Measurements from ENCODE around the gene SLC25A11. TPM values are rescaled to one million over a fixed set of nuclear protein-coding genes. Genes with fewer than 3 reads are reported as not detected.

SLC25A11 gene
- total RNA-seq, 3 donors from 2014 or later, result 38.8 to 48.5 (median 42.6) TPM

DNA sequence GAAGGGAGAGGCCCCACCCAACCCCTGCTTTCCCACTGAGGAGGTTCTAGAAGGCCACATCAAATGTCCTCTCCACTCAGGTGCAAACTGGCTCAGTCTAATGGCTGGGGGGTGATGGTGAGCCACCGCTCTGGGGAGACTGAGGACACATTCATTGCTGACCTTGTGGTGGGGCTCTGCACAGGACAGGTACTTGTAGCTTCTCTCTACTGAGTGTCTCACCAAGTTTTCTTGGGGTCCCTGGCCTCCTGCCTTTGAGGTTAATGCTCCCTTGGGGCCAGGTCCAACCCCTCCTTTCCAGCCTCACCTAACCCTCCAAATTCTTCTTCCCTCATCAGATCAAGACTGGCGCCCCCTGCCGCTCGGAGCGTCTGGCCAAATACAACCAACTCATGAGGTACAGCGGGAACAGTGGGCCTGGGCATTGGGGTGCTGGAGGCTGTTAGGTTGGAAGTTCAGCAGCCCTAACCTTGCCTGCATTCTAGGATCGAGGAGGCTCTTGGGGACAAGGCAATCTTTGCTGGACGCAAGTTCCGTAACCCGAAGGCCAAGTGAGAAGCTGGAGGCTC is 16.7 kb upstream of the SLC25A11 start:
- intact Hi-C loops (cut with DNase I; ENCODE audit: low total_unique reads), result no loop called here
- DNase-seq (ENCODE audit: low spot score in 2 of 2), result no peak
- TF ChIP-seq POLR2A (IDR thresholded peaks at IDR 0.05) (no peak), POLR2AphosphoS5 (IDR thresholded peaks at IDR 0.05) (no peak)
- TF ChIP-seq, protein P1, sequence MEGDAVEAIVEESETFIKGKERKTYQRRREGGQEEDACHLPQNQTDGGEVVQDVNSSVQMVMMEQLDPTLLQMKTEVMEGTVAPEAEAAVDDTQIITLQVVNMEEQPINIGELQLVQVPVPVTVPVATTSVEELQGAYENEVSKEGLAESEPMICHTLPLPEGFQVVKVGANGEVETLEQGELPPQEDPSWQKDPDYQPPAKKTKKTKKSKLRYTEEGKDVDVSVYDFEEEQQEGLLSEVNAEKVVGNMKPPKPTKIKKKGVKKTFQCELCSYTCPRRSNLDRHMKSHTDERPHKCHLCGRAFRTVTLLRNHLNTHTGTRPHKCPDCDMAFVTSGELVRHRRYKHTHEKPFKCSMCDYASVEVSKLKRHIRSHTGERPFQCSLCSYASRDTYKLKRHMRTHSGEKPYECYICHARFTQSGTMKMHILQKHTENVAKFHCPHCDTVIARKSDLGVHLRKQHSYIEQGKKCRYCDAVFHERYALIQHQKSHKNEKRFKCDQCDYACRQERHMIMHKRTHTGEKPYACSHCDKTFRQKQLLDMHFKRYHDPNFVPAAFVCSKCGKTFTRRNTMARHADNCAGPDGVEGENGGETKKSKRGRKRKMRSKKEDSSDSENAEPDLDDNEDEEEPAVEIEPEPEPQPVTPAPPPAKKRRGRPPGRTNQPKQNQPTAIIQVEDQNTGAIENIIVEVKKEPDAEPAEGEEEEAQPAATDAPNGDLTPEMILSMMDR (IDR thresholded peaks at IDR 0.05), result no peak
- H3K4me3 ChIP-seq, result no peak overlapping the region
- no peaks in the 10 kb centered on the region for H3K27me3 ChIP-seq
- H3K9me3 ChIP-seq, result no peaks in the 10 kb centered on the region
- peaks cover 10% of the 10 kb centered on the region for H3K36me3 ChIP-seq
- H3K27ac ChIP-seq, result no peak overlapping the region
- H3K4me1 ChIP-seq, result no peaks in the 10 kb centered on the region

DNA sequence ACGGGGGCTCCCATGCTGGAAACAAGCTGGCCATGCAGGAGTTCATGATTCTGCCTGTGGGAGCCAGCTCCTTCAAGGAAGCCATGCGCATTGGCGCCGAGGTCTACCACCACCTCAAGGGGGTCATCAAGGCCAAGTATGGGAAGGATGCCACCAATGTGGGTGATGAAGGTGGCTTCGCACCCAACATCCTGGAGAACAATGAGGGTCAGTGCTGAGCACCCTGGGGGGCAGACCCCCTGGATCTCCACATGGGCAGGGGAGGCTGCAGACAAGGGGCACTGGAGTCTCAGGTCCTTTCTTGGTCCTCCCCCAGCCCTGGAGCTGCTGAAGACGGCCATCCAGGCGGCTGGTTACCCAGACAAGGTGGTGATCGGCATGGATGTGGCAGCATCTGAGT is 15.2 kb upstream of the SLC25A11 start:
- H3K9me3 ChIP-seq, result no peaks in the 10 kb centered on the region
- intact Hi-C loops (cut with DNase I; ENCODE audit: low total_unique reads), result no loop called here
- TF ChIP-seq POLR2A (IDR thresholded peaks at IDR 0.05) (no peak), POLR2AphosphoS5 (IDR thresholded peaks at IDR 0.05) (no peak)
- TF ChIP-seq, protein P1 (IDR thresholded peaks at IDR 0.05), result no peak
- DNase-seq (ENCODE audit: low spot score in 2 of 2), result no peak
- peaks cover 0 to 6% of the 10 kb centered on the region in 2 donors for H3K4me1 ChIP-seq
- no peak overlapping the region for H3K4me3 ChIP-seq
- no peaks in the 10 kb centered on the region for H3K27me3 ChIP-seq
- no peak overlapping the region for H3K27ac ChIP-seq
- peaks cover 8% of the 10 kb centered on the region for H3K36me3 ChIP-seq

DNA sequence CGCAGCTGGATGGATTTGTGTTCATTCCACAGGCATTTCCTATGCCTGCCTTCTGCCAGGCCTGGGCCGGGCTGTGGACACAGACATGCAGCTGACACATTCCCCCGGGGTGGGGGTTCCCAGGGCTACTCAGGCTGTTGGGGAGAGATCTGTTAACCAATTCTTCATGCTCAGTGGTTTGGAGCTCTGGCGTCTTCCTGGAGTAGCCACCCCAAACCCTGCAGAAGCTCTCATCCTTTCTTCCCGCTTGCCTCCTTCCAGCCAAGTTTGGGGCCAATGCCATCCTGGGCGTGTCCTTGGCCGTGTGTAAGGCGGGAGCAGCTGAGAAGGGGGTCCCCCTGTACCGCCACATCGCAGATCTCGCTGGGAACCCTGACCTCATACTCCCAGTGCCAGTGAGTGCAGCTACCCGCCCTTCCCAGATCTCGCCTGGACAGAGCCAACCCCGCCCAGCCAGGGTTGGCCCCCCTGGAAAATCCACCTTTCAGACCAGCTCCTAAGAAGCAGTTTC is 13.7 kb upstream of the SLC25A11 start:
- Histone ChIP-seq H3K4me1 (peaks cover 0 to 6% of the 10 kb centered on the region in 2 donors), H3K9me3 (no peaks in the 10 kb centered on the region), H3K36me3 (no peaks in the 10 kb centered on the region), H3K4me3 (no peak overlapping the region), H3K27ac (no peak overlapping the region), H3K27me3 (no peaks in the 10 kb centered on the region)
- no peak for DNase-seq (ENCODE audit: low spot score in 2 of 2)
- intact Hi-C loops (cut with DNase I; ENCODE audit: low total_unique reads), result no loop called here
- TF ChIP-seq, protein P1 (IDR thresholded peaks at IDR 0.05), result no peak

DNA sequence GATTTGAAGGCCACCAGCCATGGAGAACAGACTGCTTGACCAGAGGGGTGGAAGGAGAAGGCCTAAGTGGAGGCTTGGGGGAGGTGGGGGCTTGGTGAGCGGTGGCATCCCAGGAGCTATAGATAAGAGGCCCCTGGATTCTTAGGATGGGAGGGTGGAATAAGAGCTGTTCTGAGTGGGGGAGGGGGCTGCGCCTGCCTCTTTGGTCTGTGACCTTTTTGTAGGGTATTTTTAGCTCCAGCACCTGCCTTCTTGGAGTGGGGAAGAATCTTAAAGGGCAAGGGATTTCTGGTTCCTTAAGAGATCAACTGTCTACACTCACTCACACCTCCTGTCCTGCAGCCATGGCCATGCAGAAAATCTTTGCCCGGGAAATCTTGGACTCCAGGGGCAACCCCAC is 11.6 kb upstream of the SLC25A11 start:
- DNase-seq (ENCODE audit: low spot score in 2 of 2), result no peak
- H3K27me3 ChIP-seq, result no peaks in the 10 kb centered on the region
- intact Hi-C loops (cut with DNase I; ENCODE audit: low total_unique reads), result no loop called here
- no peaks in the 10 kb centered on the region for H3K36me3 ChIP-seq
- TF ChIP-seq, protein P1 (IDR thresholded peaks at IDR 0.05), result no peak
- TF ChIP-seq POLR2A (IDR thresholded peaks at IDR 0.05) (no peak), POLR2AphosphoS5 (IDR thresholded peaks at IDR 0.05) (no peak)
- H3K4me1 ChIP-seq, result peaks cover 0 to 9% of the 10 kb centered on the region in 2 donors
- no peak overlapping the region for H3K4me3 ChIP-seq
- no peak overlapping the region for H3K27ac ChIP-seq
- H3K9me3 ChIP-seq, result no peaks in the 10 kb centered on the region

DNA sequence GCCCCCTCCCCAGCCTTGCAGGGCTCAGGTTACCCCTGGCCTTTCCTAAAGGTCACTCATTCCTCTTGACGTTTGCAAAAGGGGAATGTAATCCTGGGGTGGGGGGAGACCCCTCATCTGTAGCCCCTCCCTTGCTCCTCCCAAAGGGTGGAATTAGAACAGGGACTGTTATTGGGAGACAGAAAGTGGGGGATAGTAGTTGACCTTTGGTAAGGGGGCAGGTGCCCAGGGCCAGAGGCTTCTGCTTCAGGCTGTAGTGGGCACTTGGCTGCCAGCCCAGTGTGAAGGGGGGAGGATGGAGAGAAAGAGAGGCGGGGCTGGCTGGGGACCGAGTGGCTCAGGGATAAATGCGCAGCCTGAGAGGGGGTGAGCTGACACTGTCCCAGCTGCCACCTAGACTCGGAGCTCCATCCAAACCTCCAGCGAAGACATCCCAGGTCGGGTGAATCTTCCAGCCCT is 10.9 kb upstream of the SLC25A11 start, which contains the start of gene ENO3:
ENO3 (plus strand) TSS at position 374 of the 459 bp plus-strand sequence. CDS start 711 bp downstream, outside the sequence.
- Histone ChIP-seq H3K27ac (peak within 1 kb of the TSS; percentile 97 to 99), H3K36me3 (no peaks in the 10 kb centered on the region), H3K4me1 (peaks cover 5 to 16% of the 10 kb centered on the region in 2 donors), H3K4me3 (peak within 1 kb of the TSS; percentile 98 to 100 (median 99)), H3K27me3 (no peaks in the 10 kb centered on the region), H3K9me3 (no peaks in the 10 kb centered on the region)
- DNase-seq (ENCODE audit: low spot score in 2 of 2), result no peak
- TF ChIP-seq POLR2AphosphoS5 (IDR thresholded peaks at IDR 0.05) (no peak), POLR2A (IDR thresholded peaks at IDR 0.05) (no peak)
- TF ChIP-seq, protein P1 (IDR thresholded peaks at IDR 0.05), result no peak
- intact Hi-C loops (cut with DNase I; ENCODE audit: low total_unique reads), result no loop called here
